ENCODE measurements around the gene MRPS15. TPM values are rescaled to one million over a fixed set of nuclear protein-coding genes. Genes with fewer than 3 reads are reported as not detected.
"Not testable (repeated sequence)": the region's sequence is repeated elsewhere in the genome, so short reads cannot be mapped to it uniquely, and the experiment has no call there.

Gene MRPS15
- polyA plus RNA-seq, 2 donors: 106 to 143 TPM

GRCh38 chr1:36502616-36503015 is 38.4 kb upstream of the MRPS15 start:
- Histone ChIP-seq H3K4me1 (ENCODE audit: control insufficient read depth in 2 of 2, insufficient read depth in 2 of 2, low read length in 1 of 2) (no peaks in the 10 kb centered on the region), H3K27me3 (ENCODE audit: control insufficient read depth in 1 of 2, insufficient read depth in 2 of 2, low read length in 2 of 2) (no peaks in the 10 kb centered on the region), H3K9me3 (ENCODE audit: control insufficient read depth in 2 of 2, insufficient read depth in 1 of 2, low read depth in 1 of 2, low read length in 1 of 2) (no peaks in the 10 kb centered on the region), H3K27ac (ENCODE audit: low read depth in 2 of 2, low read length in 1 of 2) (no peak overlapping the region), H3K4me3 (ENCODE audit: low read depth in 1 of 2, low read length in 2 of 2) (no peak overlapping the region), H3K36me3 (ENCODE audit: control insufficient read depth in 2 of 2, insufficient read depth in 2 of 2, low read length in 1 of 2) (no peaks in the 10 kb centered on the region)
- 78 to 84% methylated on average over 2 of the region's 2 CpGs for WGBS, 2 donors

- not testable (repeated sequence) for H3K27ac ChIP-seq (ENCODE audit: low read depth in 2 of 2, low read length in 1 of 2); H3K27me3 ChIP-seq (ENCODE audit: control insufficient read depth in 1 of 2, insufficient read depth in 2 of 2, low read length in 2 of 2); H3K4me1 ChIP-seq (ENCODE audit: control insufficient read depth in 2 of 2, insufficient read depth in 2 of 2, low read length in 1 of 2); H3K4me3 ChIP-seq (ENCODE audit: low read depth in 1 of 2, low read length in 2 of 2); H3K36me3 ChIP-seq (ENCODE audit: control insufficient read depth in 2 of 2, insufficient read depth in 2 of 2, low read length in 1 of 2); H3K9me3 ChIP-seq (ENCODE audit: control insufficient read depth in 2 of 2, insufficient read depth in 1 of 2, low read depth in 1 of 2, low read length in 1 of 2)
- WGBS, 2 donors: 87 to 88% methylated on average over 4 of the region's 4 CpGs
These were observed 37.7 kb upstream of the MRPS15 start for GRCh38 chr1:36501911-36502310.

GRCh38 chr1:36497207-36497606 is 33.0 kb upstream of the MRPS15 start:
- Histone ChIP-seq H3K27ac (ENCODE audit: low read depth in 2 of 2, low read length in 1 of 2) (no peak overlapping the region), H3K9me3 (ENCODE audit: control insufficient read depth in 2 of 2, insufficient read depth in 1 of 2, low read depth in 1 of 2, low read length in 1 of 2) (no peaks in the 10 kb centered on the region), H3K36me3 (ENCODE audit: control insufficient read depth in 2 of 2, insufficient read depth in 2 of 2, low read length in 1 of 2) (no peaks in the 10 kb centered on the region), H3K27me3 (ENCODE audit: control insufficient read depth in 1 of 2, insufficient read depth in 2 of 2, low read length in 2 of 2) (no peaks in the 10 kb centered on the region), H3K4me1 (ENCODE audit: control insufficient read depth in 2 of 2, insufficient read depth in 2 of 2, low read length in 1 of 2) (no peaks in the 10 kb centered on the region), H3K4me3 (ENCODE audit: low read depth in 1 of 2, low read length in 2 of 2) (no peak overlapping the region)
- 75 to 84% methylated on average over 2 of the region's 2 CpGs for WGBS, 2 donors

- H3K9me3 ChIP-seq (ENCODE audit: control insufficient read depth in 2 of 2, insufficient read depth in 1 of 2, low read depth in 1 of 2, low read length in 1 of 2): no peaks in the 10 kb centered on the region
These were observed 30.8 kb upstream of the MRPS15 start for GRCh38 chr1:36494971-36495370.

GRCh38 chr1:36493524-36493923 is 29.3 kb upstream of the MRPS15 start:
- Histone ChIP-seq H3K27me3 (ENCODE audit: control insufficient read depth in 1 of 2, insufficient read depth in 2 of 2, low read length in 2 of 2) (no peaks in the 10 kb centered on the region), H3K27ac (ENCODE audit: low read depth in 2 of 2, low read length in 1 of 2) (no peak overlapping the region), H3K9me3 (ENCODE audit: control insufficient read depth in 2 of 2, insufficient read depth in 1 of 2, low read depth in 1 of 2, low read length in 1 of 2) (no peaks in the 10 kb centered on the region), H3K4me3 (ENCODE audit: low read depth in 1 of 2, low read length in 2 of 2) (no peak overlapping the region), H3K36me3 (ENCODE audit: control insufficient read depth in 2 of 2, insufficient read depth in 2 of 2, low read length in 1 of 2) (no peaks in the 10 kb centered on the region), H3K4me1 (ENCODE audit: control insufficient read depth in 2 of 2, insufficient read depth in 2 of 2, low read length in 1 of 2) (no peaks in the 10 kb centered on the region)
- 83 to 88% methylated on average over 9 of the region's 9 CpGs for WGBS, 2 donors

More at GRCh38 chr1:36494971-36495370, 30.8 kb upstream of the MRPS15 start:
- no peak overlapping the region for H3K27ac ChIP-seq (ENCODE audit: low read depth in 2 of 2, low read length in 1 of 2)
- H3K4me1 ChIP-seq (ENCODE audit: control insufficient read depth in 2 of 2, insufficient read depth in 2 of 2, low read length in 1 of 2): no peaks in the 10 kb centered on the region
- H3K36me3 ChIP-seq (ENCODE audit: control insufficient read depth in 2 of 2, insufficient read depth in 2 of 2, low read length in 1 of 2): no peaks in the 10 kb centered on the region
- 81 to 82% methylated on average over 5 of the region's 5 CpGs for WGBS, 2 donors
- no peaks in the 10 kb centered on the region for H3K27me3 ChIP-seq (ENCODE audit: control insufficient read depth in 1 of 2, insufficient read depth in 2 of 2, low read length in 2 of 2)
- H3K4me3 ChIP-seq (ENCODE audit: low read depth in 1 of 2, low read length in 2 of 2): no peak overlapping the region

GRCh38 chr1:36492491-36492890 is 28.3 kb upstream of the MRPS15 start:
- H3K36me3 ChIP-seq (ENCODE audit: control insufficient read depth in 2 of 2, insufficient read depth in 2 of 2, low read length in 1 of 2): no peaks in the 10 kb centered on the region
- no peaks in the 10 kb centered on the region for H3K27me3 ChIP-seq (ENCODE audit: control insufficient read depth in 1 of 2, insufficient read depth in 2 of 2, low read length in 2 of 2)
- no peak overlapping the region for H3K4me3 ChIP-seq (ENCODE audit: low read depth in 1 of 2, low read length in 2 of 2)
- no peaks in the 10 kb centered on the region for H3K4me1 ChIP-seq (ENCODE audit: control insufficient read depth in 2 of 2, insufficient read depth in 2 of 2, low read length in 1 of 2)
- no peak overlapping the region for H3K27ac ChIP-seq (ENCODE audit: low read depth in 2 of 2, low read length in 1 of 2)
- H3K9me3 ChIP-seq (ENCODE audit: control insufficient read depth in 2 of 2, insufficient read depth in 1 of 2, low read depth in 1 of 2, low read length in 1 of 2): no peaks in the 10 kb centered on the region
- WGBS, 2 donors: 47 to 56% methylated on average over 9 of the region's 9 CpGs

GRCh38 chr1:36489258-36490051 is 25.3 kb upstream of the MRPS15 start:
- not testable (repeated sequence) for H3K27me3 ChIP-seq (ENCODE audit: control insufficient read depth in 1 of 2, insufficient read depth in 2 of 2, low read length in 2 of 2); H3K9me3 ChIP-seq (ENCODE audit: control insufficient read depth in 2 of 2, insufficient read depth in 1 of 2, low read depth in 1 of 2, low read length in 1 of 2)

GRCh38 chr1:36487906-36488305 is 23.7 kb upstream of the MRPS15 start:
- Histone ChIP-seq H3K4me3 (ENCODE audit: low read depth in 1 of 2, low read length in 2 of 2) (no peak overlapping the region), H3K9me3 (ENCODE audit: control insufficient read depth in 2 of 2, insufficient read depth in 1 of 2, low read depth in 1 of 2, low read length in 1 of 2) (no peaks in the 10 kb centered on the region), H3K27me3 (ENCODE audit: control insufficient read depth in 1 of 2, insufficient read depth in 2 of 2, low read length in 2 of 2) (no peaks in the 10 kb centered on the region), H3K4me1 (ENCODE audit: control insufficient read depth in 2 of 2, insufficient read depth in 2 of 2, low read length in 1 of 2) (peaks cover 0 to 3% of the 10 kb centered on the region in 2 donors), H3K27ac (ENCODE audit: low read depth in 2 of 2, low read length in 1 of 2) (no peak overlapping the region), H3K36me3 (ENCODE audit: control insufficient read depth in 2 of 2, insufficient read depth in 2 of 2, low read length in 1 of 2) (no peaks in the 10 kb centered on the region)
- 76 to 83% methylated on average over 3 of the region's 3 CpGs for WGBS, 2 donors

More at GRCh38 chr1:36489258-36490051, 25.3 kb upstream of the MRPS15 start:
- H3K36me3 ChIP-seq (ENCODE audit: control insufficient read depth in 2 of 2, insufficient read depth in 2 of 2, low read length in 1 of 2); H3K27ac ChIP-seq (ENCODE audit: low read depth in 2 of 2, low read length in 1 of 2); H3K4me1 ChIP-seq (ENCODE audit: control insufficient read depth in 2 of 2, insufficient read depth in 2 of 2, low read length in 1 of 2); H3K4me3 ChIP-seq (ENCODE audit: low read depth in 1 of 2, low read length in 2 of 2): not testable (repeated sequence)
- 66 to 68% methylated on average over 10 of the region's 10 CpGs for WGBS, 2 donors

GRCh38 chr1:36487336-36487725 is 23.1 kb upstream of the MRPS15 start:
- H3K4me1 ChIP-seq (ENCODE audit: control insufficient read depth in 2 of 2, insufficient read depth in 2 of 2, low read length in 1 of 2); H3K27ac ChIP-seq (ENCODE audit: low read depth in 2 of 2, low read length in 1 of 2); H3K9me3 ChIP-seq (ENCODE audit: control insufficient read depth in 2 of 2, insufficient read depth in 1 of 2, low read depth in 1 of 2, low read length in 1 of 2); H3K4me3 ChIP-seq (ENCODE audit: low read depth in 1 of 2, low read length in 2 of 2); H3K27me3 ChIP-seq (ENCODE audit: control insufficient read depth in 1 of 2, insufficient read depth in 2 of 2, low read length in 2 of 2); H3K36me3 ChIP-seq (ENCODE audit: control insufficient read depth in 2 of 2, insufficient read depth in 2 of 2, low read length in 1 of 2): not testable (repeated sequence)
- WGBS, 2 donors: 92% methylated on average over 9 of the region's 9 CpGs
